HG03565 (cell line): ENCODE data around the gene BCAT1.
"Not testable (repeated sequence)": the region's sequence is repeated elsewhere in the genome, so short reads cannot be mapped to it uniquely, and the experiment has no call there.

Source experiments
- ATAC-seq: cut with Tn5 transposase; IDR thresholded peaks from one replicate; pipeline ENCODE4 v1.9.1; 2021; ENCODE audit warnings: mild to moderate bottlenecking, moderate library complexity; ENCODE audit not compliant: unreplicated experiment

The BCAT1 gene

GRCh38 chr12:24901576-24902461 is 47.1 kb downstream of the BCAT1 start:
- ATAC-seq, result no peak

DNA sequence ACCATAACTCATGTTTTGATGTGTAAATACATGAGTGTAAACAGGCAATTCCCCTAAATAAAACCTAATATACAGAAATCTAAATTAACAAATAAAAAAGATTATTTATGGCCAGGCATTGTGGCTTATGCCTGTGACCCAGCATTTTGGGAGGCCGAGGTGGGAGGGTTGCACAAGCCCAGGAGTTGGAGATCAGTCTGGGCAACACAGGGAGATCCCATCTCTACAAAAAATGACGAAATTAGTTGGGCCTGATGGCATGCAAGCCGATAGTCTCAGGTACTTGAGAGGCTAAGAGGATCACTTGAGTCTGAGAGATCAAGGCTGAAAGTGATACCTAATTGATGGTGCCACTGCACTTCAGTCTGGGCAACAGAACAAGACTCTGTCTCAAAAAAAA is 48.7 kb downstream of the BCAT1 start:
- no peak for ATAC-seq

DNA sequence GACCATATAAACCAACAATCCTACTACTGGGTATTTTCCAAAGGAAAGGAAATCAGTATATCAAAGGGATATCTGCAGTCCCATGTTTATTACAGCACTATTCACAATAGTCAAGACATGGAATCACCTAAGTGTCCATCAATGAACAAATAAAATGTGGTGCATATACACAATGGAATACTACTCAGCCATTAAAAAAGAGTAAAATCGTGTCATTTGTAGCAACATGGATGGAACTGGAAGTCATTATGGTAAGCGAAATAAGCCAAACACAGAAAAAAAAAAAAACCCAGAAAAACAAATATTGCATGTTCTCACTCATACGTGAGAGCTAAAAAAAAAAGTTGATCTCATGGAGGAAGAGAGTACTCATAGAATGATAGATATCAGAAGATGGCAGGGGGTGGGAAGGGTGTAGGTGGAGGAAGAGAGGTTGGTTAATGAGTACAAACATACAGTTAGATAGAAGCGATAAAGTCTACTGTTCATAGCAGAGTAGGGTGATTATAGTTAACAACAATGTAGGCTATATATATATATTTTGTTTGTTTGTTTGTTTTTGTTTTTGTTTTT is 49.3 kb downstream of the BCAT1 start:
- no peak for ATAC-seq

GRCh38 chr12:24898606-24899005 is 50.3 kb downstream of the BCAT1 start:
- ATAC-seq, result no peak

GRCh38 chr12:24898185-24898584 is 50.7 kb downstream of the BCAT1 start:
- ATAC-seq, result no peak

- ATAC-seq, result no peak
Measured at GRCh38 chr12:24896171-24896570, 52.7 kb downstream of the BCAT1 start.

GRCh38 chr12:24895612-24896011 is 53.3 kb downstream of the BCAT1 start:
- no peak for ATAC-seq

GRCh38 chr12:24894879-24895278 is 54.0 kb downstream of the BCAT1 start:
- ATAC-seq, result no peak

GRCh38 chr12:24890048-24890803 is 58.7 kb downstream of the BCAT1 start:
- ATAC-seq, result no peak

DNA sequence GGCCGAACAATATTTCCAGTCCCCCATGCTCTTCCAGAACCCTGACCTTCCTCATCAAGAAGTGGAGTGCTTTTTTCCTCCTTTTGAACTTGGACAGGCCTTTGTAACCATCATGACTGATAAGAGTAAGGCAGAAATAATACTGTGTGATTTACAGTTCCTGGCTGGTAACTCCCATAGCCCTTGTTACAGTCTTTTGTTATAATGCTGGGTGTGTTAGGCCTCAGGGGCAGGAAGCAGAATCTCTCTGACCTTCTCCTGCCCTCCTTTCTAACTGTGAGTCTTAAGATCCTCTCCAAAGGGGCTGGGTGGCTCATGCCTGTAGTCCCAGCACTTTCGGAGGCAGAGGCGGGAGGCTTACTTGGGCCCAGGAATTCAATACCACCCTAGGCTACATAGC is 59.5 kb downstream of the BCAT1 start:
- no peak for ATAC-seq

DNA sequence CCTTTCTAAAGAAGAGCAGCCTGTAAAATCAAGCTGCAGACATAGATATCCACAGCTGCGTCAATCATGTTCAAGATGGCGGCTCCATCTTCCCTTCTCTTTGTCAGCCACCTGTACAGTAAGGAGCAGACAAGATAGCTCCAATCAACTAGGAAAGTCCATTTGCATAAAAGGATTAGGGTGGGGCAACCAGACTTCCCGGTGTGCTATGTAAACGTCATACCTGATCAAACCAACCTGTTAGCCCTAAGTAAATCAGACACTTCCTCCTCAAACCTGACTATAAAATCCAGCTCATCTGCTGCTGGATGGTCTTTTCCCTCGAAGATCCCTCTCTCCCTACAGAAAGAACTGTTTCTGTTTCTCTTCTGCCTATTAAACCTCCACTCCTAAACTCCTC is 60.1 kb downstream of the BCAT1 start:
- ATAC-seq, result no peak

DNA sequence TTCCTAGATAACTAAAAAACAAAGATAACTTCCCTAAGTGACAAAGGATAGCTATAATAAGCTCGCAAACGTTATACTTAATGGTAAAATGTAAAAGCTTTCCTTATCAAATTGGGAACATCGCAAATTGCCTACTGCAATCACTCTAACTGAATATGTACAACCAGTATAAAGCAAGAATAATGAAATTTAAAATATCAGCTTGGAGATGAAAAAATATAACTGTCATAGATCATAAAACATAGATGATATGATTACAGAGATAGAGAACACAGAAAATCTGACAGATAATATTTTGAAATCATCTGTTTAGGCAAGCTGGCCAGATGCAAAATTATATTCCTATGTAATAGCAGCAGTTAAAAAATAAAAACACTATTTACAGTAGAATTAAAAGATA is 64.0 kb downstream of the BCAT1 start:
- ATAC-seq, result no peak

- no peak for ATAC-seq
Measured at GRCh38 chr12:24881724-24882371, 67.1 kb downstream of the BCAT1 start.

GRCh38 chr12:24881227-24881626 is 67.7 kb downstream of the BCAT1 start:
- no peak for ATAC-seq

GRCh38 chr12:24880732-24881131 is 68.2 kb downstream of the BCAT1 start:
- ATAC-seq, result no peak

- ATAC-seq, result no peak
Measured at GRCh38 chr12:24879644-24880043, 69.3 kb downstream of the BCAT1 start.

- ATAC-seq, result no peak
Measured at GRCh38 chr12:24875014-24875413, 73.9 kb downstream of the BCAT1 start.

- ATAC-seq, result no peak
Measured at GRCh38 chr12:24872211-24872610, 76.7 kb downstream of the BCAT1 start.

DNA sequence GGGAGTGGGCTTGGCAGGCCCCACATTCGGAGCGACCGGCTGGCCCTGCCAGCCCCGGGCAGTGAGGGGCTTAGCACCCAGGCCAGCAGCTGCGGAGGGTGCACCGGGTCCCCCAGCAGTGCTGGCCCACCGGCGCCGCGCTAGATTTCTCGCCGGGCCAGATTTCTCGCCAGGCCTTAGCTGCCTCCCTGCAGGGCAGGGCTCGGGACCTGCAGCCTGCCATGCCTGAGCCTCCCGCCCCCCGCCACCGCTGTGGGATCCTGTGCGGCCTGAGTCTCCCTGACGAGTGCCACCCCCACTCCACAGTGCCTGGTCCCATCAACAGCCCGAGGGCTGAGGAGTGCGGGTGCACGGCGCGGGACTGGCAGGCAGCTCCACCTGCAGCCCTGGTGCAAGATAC is 82.8 kb downstream of the BCAT1 start:
- ATAC-seq, result not testable (repeated sequence)

GRCh38 chr12:24864796-24865125 is 84.1 kb downstream of the BCAT1 start:
- no peak for ATAC-seq

DNA sequence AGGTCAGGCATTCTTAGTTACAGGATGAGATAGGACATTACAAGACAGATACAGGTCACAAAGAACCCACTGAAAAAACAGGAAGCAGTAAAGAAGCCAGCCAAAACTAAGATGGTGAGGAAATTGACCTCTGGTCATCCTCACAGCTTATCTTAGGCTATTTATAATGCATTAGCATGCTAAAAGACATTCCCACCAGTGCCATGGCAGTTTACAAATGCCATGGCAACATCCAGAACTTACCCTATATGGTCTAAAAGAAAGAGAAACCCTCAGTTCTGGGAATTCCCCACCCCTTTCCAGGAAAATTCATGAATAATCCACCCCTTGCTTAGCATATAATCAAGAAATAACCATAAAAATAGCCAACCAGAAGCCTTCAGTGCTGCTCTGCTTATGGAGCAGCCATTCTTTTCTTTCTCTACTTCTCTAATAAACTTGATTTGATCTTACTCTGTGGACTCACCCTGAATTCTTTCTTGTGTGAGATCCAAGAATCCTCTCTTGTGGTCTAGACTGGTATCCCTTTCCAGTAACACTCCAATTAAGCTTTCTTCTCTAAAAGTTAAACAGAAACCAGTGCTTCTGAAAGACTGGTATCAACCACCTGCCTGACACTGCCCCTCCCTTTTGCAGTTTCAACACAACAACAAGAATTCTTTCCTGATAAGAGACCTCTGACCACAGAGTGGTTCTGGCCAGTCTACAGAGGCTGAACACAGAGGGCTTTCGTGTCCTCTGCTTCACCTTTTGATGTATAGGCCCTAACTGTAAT is 86.9 kb downstream of the BCAT1 start:
- no peak for ATAC-seq
